Measurements from ENCODE around the gene KRTAP5-5. TPM values are rescaled to one million over a fixed set of nuclear protein-coding genes. Genes with fewer than 3 reads are reported as not detected.
"Not testable (repeated sequence)": the region's sequence is repeated elsewhere in the genome, so short reads cannot be mapped to it uniquely, and the experiment has no call there.

Gene KRTAP5-5
- total and polyA plus RNA-seq, 7 experiments from 2014 or later, result not detected

GRCh38 chr11:1667121-1667850, 37.7 kb downstream of the KRTAP5-5 start:
- ATAC-seq (no peak), DNase-seq (no peak)
- H3K27ac ChIP-seq (ENCODE audit: low read depth, low read length), result no peak overlapping the region
- Mint-ChIP-seq H3K4me1 (no peaks in the 10 kb centered on the region), H3K9me3 (no peaks in the 10 kb centered on the region), H3K27ac (no peak overlapping the region), H3K36me3 (no peaks in the 10 kb centered on the region), H3K27me3 (peaks cover 17 to 26% (median 20%) of the 10 kb centered on the region in 5 donors), H3K4me3 (no peak overlapping the region)
- no peaks in the 10 kb centered on the region for H3K36me3 ChIP-seq (ENCODE audit: control insufficient read depth in 2 of 3, insufficient read depth in 3 of 3, low read length in 3 of 3)
- no peaks in the 10 kb centered on the region for H3K4me1 ChIP-seq (ENCODE audit: control insufficient read depth in 2 of 2, insufficient read depth in 2 of 2, low read length in 2 of 2)
- H3K27me3 ChIP-seq (ENCODE audit: control insufficient read depth in 2 of 2, insufficient read depth in 2 of 2, low read length in 2 of 2), result no peaks in the 10 kb centered on the region
- intact Hi-C loops (cut with micrococcal nuclease), result no loop called here
- no peaks in the 10 kb centered on the region for H3K9me3 ChIP-seq (ENCODE audit: control insufficient read depth in 2 of 3, low read length in 3 of 3)
- CTCF ChIA-PET, result interaction anchor here (1.0 kb wide), 1 partner anchor 27 kb away, joined by 3 read pairs; no protein-coding TSS in a partner anchor
- H3K4me3 ChIP-seq (ENCODE audit: low read length), result no peak overlapping the region
- POLR2A ChIA-PET, result interaction anchor here (0.6 kb wide), 1 partner anchor 14 kb away, joined by 3 read pairs; no protein-coding TSS in a partner anchor

GRCh38 chr11:1667906-1668305, 38.3 kb downstream of the KRTAP5-5 start:
- Mint-ChIP-seq H3K9me3 (no peaks in the 10 kb centered on the region), H3K27ac (peak overlapping the region in 1 of 9 donors; percentile 70), H3K4me1 (no peaks in the 10 kb centered on the region), H3K36me3 (no peaks in the 10 kb centered on the region), H3K27me3 (peaks cover 14 to 25% (median 19%) of the 10 kb centered on the region in 5 donors), H3K4me3 (peak overlapping the region in 1 of 10 donors; percentile 18)
- Histone ChIP-seq H3K27ac (ENCODE audit: low read depth, low read length) (no peak overlapping the region), H3K4me3 (ENCODE audit: low read length) (no peak overlapping the region), H3K27me3 (ENCODE audit: control insufficient read depth in 2 of 2, insufficient read depth in 2 of 2, low read length in 2 of 2) (no peaks in the 10 kb centered on the region), H3K36me3 (ENCODE audit: control insufficient read depth in 2 of 3, insufficient read depth in 3 of 3, low read length in 3 of 3) (no peaks in the 10 kb centered on the region), H3K4me1 (ENCODE audit: control insufficient read depth in 2 of 2, insufficient read depth in 2 of 2, low read length in 2 of 2) (no peaks in the 10 kb centered on the region), H3K9me3 (ENCODE audit: control insufficient read depth in 2 of 3, low read length in 3 of 3) (no peaks in the 10 kb centered on the region)
- ATAC-seq, result no peak
- ChIA-PET POLR2A (no interaction called here), CTCF (interaction anchor here (1.0 kb wide), 1 partner anchor 26 kb away, joined by 3 read pairs; no protein-coding TSS in a partner anchor)
- intact Hi-C loops (cut with micrococcal nuclease), result no loop called here
- DNase-seq, result no peak

- Mint-ChIP-seq H3K9me3 (no peaks in the 10 kb centered on the region), H3K36me3 (no peaks in the 10 kb centered on the region), H3K27me3 (peaks cover 17 to 29% (median 26%) of the 10 kb centered on the region in 5 donors), H3K4me1 (no peaks in the 10 kb centered on the region), H3K4me3 (no peak overlapping the region), H3K27ac (no peak overlapping the region)
- intact Hi-C loops (cut with micrococcal nuclease), result no loop called here
- Histone ChIP-seq H3K27me3 (ENCODE audit: control insufficient read depth in 2 of 2, insufficient read depth in 2 of 2, low read length in 2 of 2) (no peaks in the 10 kb centered on the region), H3K4me3 (ENCODE audit: low read length) (no peak overlapping the region), H3K4me1 (ENCODE audit: control insufficient read depth in 2 of 2, insufficient read depth in 2 of 2, low read length in 2 of 2) (no peaks in the 10 kb centered on the region), H3K9me3 (ENCODE audit: control insufficient read depth in 2 of 3, low read length in 3 of 3) (no peaks in the 10 kb centered on the region), H3K36me3 (ENCODE audit: control insufficient read depth in 2 of 3, insufficient read depth in 3 of 3, low read length in 3 of 3) (no peaks in the 10 kb centered on the region), H3K27ac (ENCODE audit: low read depth, low read length) (no peak overlapping the region)
- POLR2A ChIA-PET, result no interaction called here
- no peak for ATAC-seq
- no peak for DNase-seq
- CTCF ChIA-PET, result interaction anchor here (0.7 kb wide), 1 partner anchor 23 kb away, joined by 3 read pairs; no protein-coding TSS in a partner anchor
Measured at GRCh38 chr11:1668911-1669473, 39.4 kb downstream of the KRTAP5-5 start.

- Mint-ChIP-seq H3K4me3 (no peak overlapping the region), H3K27ac (peak overlapping the region in 1 of 9 donors; percentile 60), H3K36me3 (no peaks in the 10 kb centered on the region), H3K4me1 (no peaks in the 10 kb centered on the region), H3K27me3 (peaks cover 17 to 32% (median 30%) of the 10 kb centered on the region in 5 donors), H3K9me3 (no peaks in the 10 kb centered on the region)
- ATAC-seq, result no peak
- POLR2A ChIA-PET, result no interaction called here
- CTCF ChIA-PET, result no interaction called here
- Histone ChIP-seq H3K27ac (ENCODE audit: low read depth, low read length) (no peak overlapping the region), H3K36me3 (ENCODE audit: control insufficient read depth in 2 of 3, insufficient read depth in 3 of 3, low read length in 3 of 3) (no peaks in the 10 kb centered on the region), H3K4me3 (ENCODE audit: low read length) (no peak overlapping the region), H3K9me3 (ENCODE audit: control insufficient read depth in 2 of 3, low read length in 3 of 3) (no peaks in the 10 kb centered on the region), H3K27me3 (ENCODE audit: control insufficient read depth in 2 of 2, insufficient read depth in 2 of 2, low read length in 2 of 2) (no peaks in the 10 kb centered on the region), H3K4me1 (ENCODE audit: control insufficient read depth in 2 of 2, insufficient read depth in 2 of 2, low read length in 2 of 2) (no peaks in the 10 kb centered on the region)
- intact Hi-C loops (cut with micrococcal nuclease), result no loop called here
- peak in 1 of 9 donors; percentile 8 for DNase-seq
Measured at GRCh38 chr11:1669546-1670218, 40.1 kb downstream of the KRTAP5-5 start.

GRCh38 chr11:1670457-1670856, 40.9 kb downstream of the KRTAP5-5 start:
- DNase-seq; H3K4me1 ChIP-seq (ENCODE audit: control insufficient read depth in 2 of 2, insufficient read depth in 2 of 2, low read length in 2 of 2); H3K36me3 ChIP-seq (ENCODE audit: control insufficient read depth in 2 of 3, insufficient read depth in 3 of 3, low read length in 3 of 3); POLR2A ChIA-PET; CTCF ChIA-PET; H3K4me3 Mint-ChIP-seq; H3K27me3 ChIP-seq (ENCODE audit: control insufficient read depth in 2 of 2, insufficient read depth in 2 of 2, low read length in 2 of 2); H3K4me1 Mint-ChIP-seq; H3K9me3 Mint-ChIP-seq; intact Hi-C loops (cut with micrococcal nuclease); H3K4me3 ChIP-seq (ENCODE audit: low read length); H3K9me3 ChIP-seq (ENCODE audit: control insufficient read depth in 2 of 3, low read length in 3 of 3); H3K27ac ChIP-seq (ENCODE audit: low read depth, low read length); H3K36me3 Mint-ChIP-seq; ATAC-seq: not testable (repeated sequence)
- peaks cover 17 to 36% (median 36%) of the 10 kb centered on the region in 5 donors for H3K27me3 Mint-ChIP-seq
- peak overlapping the region in 1 of 9 donors; percentile 60 for H3K27ac Mint-ChIP-seq

- CTCF ChIA-PET, result interaction anchor here (0.6 kb wide), 1 partner anchor 241 kb away, joined by 3 read pairs; no protein-coding TSS in a partner anchor
- Histone ChIP-seq H3K36me3 (ENCODE audit: control insufficient read depth in 2 of 3, insufficient read depth in 3 of 3, low read length in 3 of 3) (no peaks in the 10 kb centered on the region), H3K27me3 (ENCODE audit: control insufficient read depth in 2 of 2, insufficient read depth in 2 of 2, low read length in 2 of 2) (no peaks in the 10 kb centered on the region), H3K4me1 (ENCODE audit: control insufficient read depth in 2 of 2, insufficient read depth in 2 of 2, low read length in 2 of 2) (no peaks in the 10 kb centered on the region), H3K27ac (ENCODE audit: low read depth, low read length) (no peak overlapping the region), H3K4me3 (ENCODE audit: low read length) (no peak overlapping the region), H3K9me3 (ENCODE audit: control insufficient read depth in 2 of 3, low read length in 3 of 3) (no peaks in the 10 kb centered on the region)
- POLR2A ChIA-PET, result no interaction called here
- peaks cover 17 to 40% (median 40%) of the 10 kb centered on the region in 5 donors for H3K27me3 Mint-ChIP-seq
- no peaks in the 10 kb centered on the region for H3K9me3 Mint-ChIP-seq
- no peaks in the 10 kb centered on the region for H3K36me3 Mint-ChIP-seq
- no peaks in the 10 kb centered on the region for H3K4me1 Mint-ChIP-seq
- H3K27ac Mint-ChIP-seq, result peak overlapping the region in 1 of 9 donors; percentile 19
- no peak overlapping the region for H3K4me3 Mint-ChIP-seq
- DNase-seq (peak in 1 of 9 donors; percentile 18), ATAC-seq (no peak)
- intact Hi-C loops (cut with micrococcal nuclease), result no loop called here
Measured at GRCh38 chr11:1670905-1671371, 41.4 kb downstream of the KRTAP5-5 start.
